Liver (tissue), 9 donors: Measurements from ENCODE around the gene KRTAP29-1. TPM values are rescaled to one million over a fixed set of nuclear protein-coding genes. Genes with fewer than 3 reads are reported as not detected.

ENCODE experiments used
- DNase-seq: peaks from one replicate; pipeline ENCODE4 v3.0.0-alpha.2; 2017; ENCODE audit warnings: low spot score
- H3K27ac ChIP-seq, 2 donors: one replicate each; pipeline ENCODE4 v1.7.0; 2013; ENCODE audit warnings: inconsistent platforms in 2 of 2, low read length in 2 of 2, control low read depth in 1 of 2, low read depth in 1 of 2, mild to moderate bottlenecking in 1 of 2
- H3K27me3 ChIP-seq, 4 donors: one replicate each; pipeline versions ENCODE4 v1.6.1 to v1.7.0; 2013; ENCODE audit warnings: low read length in 3 of 4, inconsistent platforms in 1 of 4, mild to moderate bottlenecking in 1 of 4, moderate library complexity in 1 of 4; ENCODE audit not compliant: control insufficient read depth in 4 of 4, insufficient read depth in 4 of 4
- H3K36me3 ChIP-seq, 4 donors: one replicate each; pipeline versions ENCODE4 v1.6.1 to v1.7.0; 2013; ENCODE audit warnings: low read length in 3 of 4, mild to moderate bottlenecking in 3 of 4, low read depth in 1 of 4, moderate library complexity in 1 of 4; ENCODE audit not compliant: control insufficient read depth in 4 of 4, insufficient read depth in 3 of 4
- H3K4me1 ChIP-seq, 4 donors: one replicate each; pipeline versions ENCODE4 v1.6.1 to v1.7.0; 2013; ENCODE audit warnings: low read length in 3 of 4, mild to moderate bottlenecking in 3 of 4, moderate library complexity in 1 of 4; ENCODE audit not compliant: control insufficient read depth in 4 of 4, insufficient read depth in 4 of 4
- H3K4me3 ChIP-seq, 3 donors: one replicate each; pipeline versions ENCODE4 v1.6.1 to v1.7.0; 2013; ENCODE audit warnings: low read length in 3 of 3, control low read depth in 1 of 3, low read depth in 1 of 3, mild to moderate bottlenecking in 1 of 3
- H3K9ac ChIP-seq, 2 donors: one replicate each; pipeline ENCODE4 v1.7.0; 2013; ENCODE audit warnings: low read length in 2 of 2, mild to moderate bottlenecking in 2 of 2, moderate library complexity in 2 of 2, control low read depth in 1 of 2, low read depth in 1 of 2
- H3K9me3 ChIP-seq, 4 donors: one replicate each; pipeline versions ENCODE4 v1.6.1 to v1.7.0; 2013; ENCODE audit warnings: low read length in 3 of 4; ENCODE audit not compliant: control insufficient read depth in 4 of 4
- ATF3 ChIP-seq: IDR thresholded peaks from 2 replicates; pipeline ENCODE4 v1.6.1; 2016; ENCODE audit warnings: antibody characterized with exemption
- EGR1 ChIP-seq, 2 donors: IDR thresholded peaks; 2 replicates each; pipeline ENCODE4 v1.6.1; 2016 to 2018; ENCODE audit warnings: antibody characterized with exemption in 2 of 2, low read depth in 2 of 2
- FOXA1 ChIP-seq: IDR thresholded peaks from 2 replicates; pipeline ENCODE4 v1.6.1; 2016; ENCODE audit warnings: antibody characterized with exemption
- FOXA2 ChIP-seq: IDR thresholded peaks from 2 replicates; pipeline ENCODE4 v1.6.1; 2016; ENCODE audit warnings: antibody characterized with exemption
- GABPA ChIP-seq, 2 donors: IDR thresholded peaks in 1 of 2; conservative IDR thresholded peaks in 1 of 2; 2 replicates each; pipeline ENCODE4 v1.6.1; 2016; ENCODE audit warnings: antibody characterized with exemption in 2 of 2, mild to moderate bottlenecking in 1 of 2, moderate library complexity in 1 of 2
- JUND ChIP-seq, 2 donors: IDR thresholded peaks; 2 replicates each; pipeline ENCODE4 v1.6.1; 2016; ENCODE audit warnings: antibody characterized with exemption in 2 of 2
- NR2F2 ChIP-seq: IDR thresholded peaks from 2 replicates; pipeline ENCODE4 v1.6.1; 2016; ENCODE audit warnings: antibody characterized with exemption
- RXRA ChIP-seq, 2 donors: IDR thresholded peaks; 2 replicates each; pipeline ENCODE4 v1.6.1; 2017 to 2018; ENCODE audit warnings: antibody characterized with exemption in 2 of 2, mild to moderate bottlenecking in 1 of 2
- SP1 ChIP-seq: IDR thresholded peaks from 2 replicates; pipeline ENCODE4 v1.6.1; 2018; ENCODE audit warnings: antibody characterized with exemption, mild to moderate bottlenecking
- TAF1 ChIP-seq: conservative IDR thresholded peaks from 2 replicates; pipeline ENCODE4 v1.6.1; 2016; ENCODE audit warnings: antibody characterized with exemption, mild to moderate bottlenecking
- YY1 ChIP-seq: IDR thresholded peaks from 2 replicates; pipeline ENCODE4 v1.6.1; 2016; ENCODE audit warnings: antibody characterized with exemption, mild to moderate bottlenecking
- WGBS: extraction: QIAGEN DNeasy Blood & Tissue Kit; methylation state at CpG from one replicate; pipeline ENCODE4 v1.1.7; 2013; 5-methylcytosine and 5-hydroxymethylcytosine counted together
- polyA plus RNA-seq, 2 donors: library from polyadenylated mRNA; stranded (reverse) in 1 of 2; unstranded in 1 of 2; fragments of 200-250 nt in 1 of 2; fragments of >200 nt in 1 of 2; fragmentation: Nextera tagmentation in 1 of 2; extraction: Ambion mirVana in 1 of 2; gene quantifications; one replicate each; pipeline versions ENCODE4 v1.2.1 to v1.2.3, GENCODE V29; 2013 to 2015
- total RNA-seq, 2 donors: library from RNA; depleted of rRNA; stranded (reverse); fragments of >200 nt; gene quantifications; one replicate each; pipeline ENCODE4 v1.2.3, GENCODE V29; 2014
- TF ChIP-seq, protein P1 (sequence below): IDR thresholded peaks from 2 replicates; pipeline ENCODE4 v1.6.1; 2016; ENCODE audit warnings: antibody characterized with exemption
- TF ChIP-seq, protein P2 (sequence below): IDR thresholded peaks from 2 replicates; pipeline ENCODE4 v1.6.1; 2016; ENCODE audit warnings: antibody characterized with exemption, mild to moderate bottlenecking
- TF ChIP-seq, protein P3 (sequence below): IDR thresholded peaks from 2 replicates; pipeline ENCODE4 v1.6.1; 2016; ENCODE audit warnings: antibody characterized with exemption
- donor health status: healthy.
- donor health status: healthy.
- donor health status: healthy.
- donor health status: healthy.
- donor health status: healthy.

Gene KRTAP29-1
- total and polyA plus RNA-seq, 4 donors, result not detected

DNA sequence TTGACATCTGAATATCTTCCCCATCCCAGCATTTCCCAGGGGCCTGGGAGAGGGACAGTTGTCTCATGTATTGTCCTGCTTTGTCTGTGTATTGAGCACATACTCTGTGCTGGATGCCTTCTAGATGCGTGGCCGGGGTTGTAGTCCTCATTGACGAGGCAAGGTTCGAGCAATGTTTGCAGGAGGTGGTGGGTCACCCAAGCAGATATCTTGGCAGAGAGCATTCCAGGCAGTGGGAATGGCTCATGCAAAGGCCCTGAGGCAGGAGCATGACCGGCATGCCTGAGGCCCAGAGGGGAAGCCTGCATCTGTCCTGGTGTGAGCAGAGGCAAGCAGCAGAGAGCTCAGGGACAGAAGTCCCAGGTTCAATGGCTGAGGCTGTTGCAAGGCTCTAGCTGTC lies 30.4 kb upstream of the KRTAP29-1 start:
- no peak for DNase-seq
- no peak overlapping the region for H3K27ac ChIP-seq
- no peaks in the 10 kb centered on the region for H3K27me3 ChIP-seq
- no peaks in the 10 kb centered on the region for H3K4me1 ChIP-seq
- H3K9me3 ChIP-seq, result no peaks in the 10 kb centered on the region
- H3K36me3 ChIP-seq, result no peaks in the 10 kb centered on the region
- TF ChIP-seq, protein P1, sequence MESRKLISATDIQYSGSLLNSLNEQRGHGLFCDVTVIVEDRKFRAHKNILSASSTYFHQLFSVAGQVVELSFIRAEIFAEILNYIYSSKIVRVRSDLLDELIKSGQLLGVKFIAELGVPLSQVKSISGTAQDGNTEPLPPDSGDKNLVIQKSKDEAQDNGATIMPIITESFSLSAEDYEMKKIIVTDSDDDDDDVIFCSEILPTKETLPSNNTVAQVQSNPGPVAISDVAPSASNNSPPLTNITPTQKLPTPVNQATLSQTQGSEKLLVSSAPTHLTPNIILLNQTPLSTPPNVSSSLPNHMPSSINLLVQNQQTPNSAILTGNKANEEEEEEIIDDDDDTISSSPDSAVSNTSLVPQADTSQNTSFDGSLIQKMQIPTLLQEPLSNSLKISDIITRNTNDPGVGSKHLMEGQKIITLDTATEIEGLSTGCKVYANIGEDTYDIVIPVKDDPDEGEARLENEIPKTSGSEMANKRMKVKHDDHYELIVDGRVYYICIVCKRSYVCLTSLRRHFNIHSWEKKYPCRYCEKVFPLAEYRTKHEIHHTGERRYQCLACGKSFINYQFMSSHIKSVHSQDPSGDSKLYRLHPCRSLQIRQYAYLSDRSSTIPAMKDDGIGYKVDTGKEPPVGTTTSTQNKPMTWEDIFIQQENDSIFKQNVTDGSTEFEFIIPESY, result no peak
- no peak for TF ChIP-seq EGR1 (IDR thresholded peaks at IDR 0.05; ENCODE audit: low read depth in 2 of 2)
- TF ChIP-seq FOXA1, result no peak
- H3K9ac ChIP-seq, result no peak overlapping the region
- 97% methylated on average over 5 of the region's 5 CpGs for WGBS
- no peak overlapping the region for H3K4me3 ChIP-seq

GRCh38 chr17:41332239-41332638 lies 29.6 kb upstream of the KRTAP29-1 start:
- no peaks in the 10 kb centered on the region for H3K9me3 ChIP-seq
- 78% methylated on average over 2 of the region's 2 CpGs for WGBS
- no peaks in the 10 kb centered on the region for H3K36me3 ChIP-seq
- no peak for DNase-seq
- TF ChIP-seq JUND (IDR thresholded peaks at IDR 0.05), result no peak
- TF ChIP-seq, protein P2, sequence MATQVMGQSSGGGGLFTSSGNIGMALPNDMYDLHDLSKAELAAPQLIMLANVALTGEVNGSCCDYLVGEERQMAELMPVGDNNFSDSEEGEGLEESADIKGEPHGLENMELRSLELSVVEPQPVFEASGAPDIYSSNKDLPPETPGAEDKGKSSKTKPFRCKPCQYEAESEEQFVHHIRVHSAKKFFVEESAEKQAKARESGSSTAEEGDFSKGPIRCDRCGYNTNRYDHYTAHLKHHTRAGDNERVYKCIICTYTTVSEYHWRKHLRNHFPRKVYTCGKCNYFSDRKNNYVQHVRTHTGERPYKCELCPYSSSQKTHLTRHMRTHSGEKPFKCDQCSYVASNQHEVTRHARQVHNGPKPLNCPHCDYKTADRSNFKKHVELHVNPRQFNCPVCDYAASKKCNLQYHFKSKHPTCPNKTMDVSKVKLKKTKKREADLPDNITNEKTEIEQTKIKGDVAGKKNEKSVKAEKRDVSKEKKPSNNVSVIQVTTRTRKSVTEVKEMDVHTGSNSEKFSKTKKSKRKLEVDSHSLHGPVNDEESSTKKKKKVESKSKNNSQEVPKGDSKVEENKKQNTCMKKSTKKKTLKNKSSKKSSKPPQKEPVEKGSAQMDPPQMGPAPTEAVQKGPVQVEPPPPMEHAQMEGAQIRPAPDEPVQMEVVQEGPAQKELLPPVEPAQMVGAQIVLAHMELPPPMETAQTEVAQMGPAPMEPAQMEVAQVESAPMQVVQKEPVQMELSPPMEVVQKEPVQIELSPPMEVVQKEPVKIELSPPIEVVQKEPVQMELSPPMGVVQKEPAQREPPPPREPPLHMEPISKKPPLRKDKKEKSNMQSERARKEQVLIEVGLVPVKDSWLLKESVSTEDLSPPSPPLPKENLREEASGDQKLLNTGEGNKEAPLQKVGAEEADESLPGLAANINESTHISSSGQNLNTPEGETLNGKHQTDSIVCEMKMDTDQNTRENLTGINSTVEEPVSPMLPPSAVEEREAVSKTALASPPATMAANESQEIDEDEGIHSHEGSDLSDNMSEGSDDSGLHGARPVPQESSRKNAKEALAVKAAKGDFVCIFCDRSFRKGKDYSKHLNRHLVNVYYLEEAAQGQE, result no peak
- TF ChIP-seq FOXA2, result no peak
- TF ChIP-seq, protein P3, sequence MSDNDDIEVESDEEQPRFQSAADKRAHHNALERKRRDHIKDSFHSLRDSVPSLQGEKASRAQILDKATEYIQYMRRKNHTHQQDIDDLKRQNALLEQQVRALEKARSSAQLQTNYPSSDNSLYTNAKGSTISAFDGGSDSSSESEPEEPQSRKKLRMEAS, result no peak
- TF ChIP-seq YY1, result no peak
- no peak for TF ChIP-seq ATF3
- TF ChIP-seq TAF1, result no peak
- no peak for TF ChIP-seq FOXA1
- H3K9ac ChIP-seq, result no peak overlapping the region
- no peaks in the 10 kb centered on the region for H3K27me3 ChIP-seq
- no peak overlapping the region for H3K4me3 ChIP-seq
- H3K27ac ChIP-seq, result no peak overlapping the region
- no peaks in the 10 kb centered on the region for H3K4me1 ChIP-seq

DNA sequence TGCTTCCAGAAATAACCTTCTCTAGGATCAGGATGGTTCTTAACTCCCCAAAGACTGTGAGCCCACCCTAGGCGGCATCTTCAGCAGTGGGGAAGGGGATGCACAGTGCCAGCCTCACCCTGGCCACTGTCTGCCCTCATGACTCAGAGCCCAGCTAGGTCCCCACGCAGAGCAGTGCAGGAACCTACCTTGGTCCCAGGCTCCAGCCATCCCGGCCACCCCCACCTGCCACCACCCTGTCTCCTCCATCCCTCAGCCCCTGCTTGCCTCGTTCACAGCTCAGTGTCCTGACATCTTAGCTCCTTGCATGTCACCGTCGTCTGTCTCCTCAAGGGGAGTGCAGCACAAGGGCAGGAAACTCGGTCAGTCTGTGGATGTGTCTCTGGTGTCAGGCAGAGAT lies 29.0 kb upstream of the KRTAP29-1 start:
- Histone ChIP-seq H3K9me3 (no peaks in the 10 kb centered on the region), H3K27ac (no peak overlapping the region), H3K9ac (no peak overlapping the region), H3K4me1 (no peaks in the 10 kb centered on the region), H3K4me3 (no peak overlapping the region), H3K27me3 (no peaks in the 10 kb centered on the region), H3K36me3 (no peaks in the 10 kb centered on the region)
- DNase-seq, result no peak
- WGBS, result 76% methylated on average over 7 of the region's 7 CpGs
- TF ChIP-seq RXRA (IDR thresholded peaks at IDR 0.05) (no peak), NR2F2 (no peak), SP1 (no peak), FOXA2 (no peak), GABPA (IDR thresholded peaks at IDR 0.05 in 1 of 2, conservative IDR thresholded peaks at IDR 0.05 in 1 of 2) (no peak), EGR1 (IDR thresholded peaks at IDR 0.05; ENCODE audit: low read depth in 2 of 2) (no peak)
- TF ChIP-seq, protein P3, result no peak
